Vagina (tissue), 2 donors: ENCODE measurements around the gene SLX4IP.
A peak's percentile ranks its signal among the peaks of the same experiment; 100 is the strongest.

Source experiments
- CTCF ChIP-seq, 3 experiments: fragments of 450-650 bp in 2 of 3; fragments of 200-600 bp in 1 of 3; sonication (generic) in 1 of 3; IDR thresholded peaks; one replicate each; pipeline ENCODE4 v1.5.1; 2017 to 2019; ENCODE audit warnings: antibody characterized with exemption in 3 of 3, mild to moderate bottlenecking in 2 of 3, moderate library complexity in 2 of 3
- POLR2A ChIP-seq, 2 donors: fragments of 450-650 bp; IDR thresholded peaks; one replicate each; pipeline ENCODE4 v1.6.1; 2017; ENCODE audit warnings: antibody characterized with exemption in 2 of 2, mild to moderate bottlenecking in 2 of 2, moderate library complexity in 2 of 2
- POLR2AphosphoS5 ChIP-seq, 2 donors: sonication (generic); formaldehyde crosslinking; IDR thresholded peaks; one replicate each; pipeline ENCODE4 v1.9.0; 2017; ENCODE audit warnings: antibody characterized with exemption in 2 of 2, mild to moderate bottlenecking in 2 of 2, low read depth in 1 of 2; ENCODE audit not compliant: insufficient read depth in 1 of 2

DNA sequence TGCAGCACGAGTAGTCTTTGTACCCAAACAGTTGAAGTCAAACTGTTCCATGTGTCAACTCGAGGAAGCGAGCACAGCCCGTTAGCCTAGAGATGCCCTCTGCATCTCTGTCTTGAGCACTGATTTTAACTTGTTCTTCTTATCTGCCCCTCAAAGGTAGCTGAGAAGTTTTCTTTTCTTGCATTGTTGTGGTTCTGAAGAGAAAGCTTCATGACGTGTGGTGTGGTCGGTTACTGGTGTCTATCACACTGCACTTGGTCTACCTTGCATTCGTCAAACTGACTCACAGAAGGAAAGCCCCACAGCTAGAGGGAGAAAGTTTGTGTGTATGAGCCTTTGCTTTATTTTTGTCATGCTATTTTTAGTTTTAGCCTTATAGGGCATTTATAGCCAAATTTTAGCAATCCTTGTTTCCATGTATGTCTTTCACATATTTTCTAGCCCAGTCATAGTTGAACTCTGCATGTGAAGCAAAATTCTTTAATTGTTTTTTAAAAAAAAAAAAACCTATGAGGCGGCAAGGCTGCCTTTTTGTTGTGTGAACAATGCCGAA, 123.6 kb downstream of the SLX4IP start:
- no peak for TF ChIP-seq CTCF (IDR thresholded peaks at IDR 0.05)
- no peak for TF ChIP-seq POLR2A (IDR thresholded peaks at IDR 0.05)
- peak in 1 of 2 donors; percentile 7 for TF ChIP-seq POLR2AphosphoS5 (IDR thresholded peaks at IDR 0.05; ENCODE audit: insufficient read depth in 1 of 2, low read depth in 1 of 2)
